Right lobe of liver (tissue), 6 donors: Measurements from ENCODE around the gene OR10G3. TPM values are rescaled to one million over a fixed set of nuclear protein-coding genes. Genes with fewer than 3 reads are reported as not detected.

ENCODE experiments used
- ATAC-seq, 4 donors: fragments of 200-7000 bp; cut with Tn5 transposase; one replicate each; pipeline ENCODE4 v1.9.1; 2020; ENCODE audit warnings: mild to moderate bottlenecking in 4 of 4, moderate library complexity in 4 of 4
- DNase-seq, 3 donors: peaks; one replicate each; pipeline ENCODE4 v3.0.0-alpha.2; 2020
- H3K27ac ChIP-seq, 3 donors: fragments of 200-600 bp; one replicate each; pipeline ENCODE4 v1.8.0; 2022
- H3K27me3 ChIP-seq, 2 donors: fragments of 200-600 bp; one replicate each; pipeline ENCODE4 v1.8.0; 2022
- H3K36me3 ChIP-seq, 4 donors: fragments of 200-600 bp; sonication (generic) in 1 of 4; one replicate each; pipeline versions ENCODE4 v1.5.1 to v1.8.0; 2017 to 2022; ENCODE audit warnings: control low read depth in 1 of 4
- H3K4me1 ChIP-seq, 4 donors: fragments of 200-600 bp; sonication (generic) in 1 of 4; one replicate each; pipeline versions ENCODE4 v1.5.1 to v1.8.0; 2017 to 2022; ENCODE audit warnings: control low read depth in 1 of 4
- H3K4me3 ChIP-seq, 3 donors: fragments of 200-600 bp; one replicate each; pipeline ENCODE4 v1.8.0; 2022
- H3K9me3 ChIP-seq, 4 donors: fragments of 200-600 bp; sonication (generic) in 1 of 4; one replicate each; pipeline versions ENCODE4 v1.5.1 to v1.8.0; 2017 to 2022; ENCODE audit warnings: control low read depth in 1 of 4
- POLR2A ChIP-seq: fragments of 450-650 bp; IDR thresholded peaks from one replicate; pipeline ENCODE4 v1.6.1; 2017; ENCODE audit warnings: antibody characterized with exemption, mild to moderate bottlenecking
- WGBS: methylation state at CpG from one replicate; pipeline ENCODE4 v1.1.6; 2018; ENCODE audit warnings: low coverage, low lambda C conversion rate; ENCODE audit not compliant: insufficient coverage; ENCODE audit errors: missing lambda C conversion rate; 5-methylcytosine and 5-hydroxymethylcytosine counted together
- intact Hi-C, 2 donors: fragments of 100-400 bp; cut with DNase I; formaldehyde crosslinking; loops; one replicate each; pipeline versions ENCODE4 v1.11.2 to v1.14.1; 2022
- total RNA-seq, 6 experiments: library from RNA; depleted of rRNA in 2 of 6; stranded (reverse); fragments of >200 nt in 2 of 6; fragmentation: NEBNext Ultra II Directional in 3 of 6; extraction: Animal tissue kit (Norgen Biotek cat#: 25700) in 3 of 6; gene quantifications; one replicate each; pipeline versions ENCODE4 v1.1.0 to v1.2.4, GENCODE V29; 2016 to 2023
- TF ChIP-seq, protein P1 (sequence below), 4 donors: fragments of 200-600 bp in 3 of 4; fragments of 450-650 bp in 1 of 4; IDR thresholded peaks; one replicate each; pipeline versions ENCODE4 v1.5.1 to v1.8.0; 2016 to 2022; ENCODE audit warnings: antibody characterized with exemption in 4 of 4, mild to moderate bottlenecking in 2 of 4
- donor health status: DM: no; HTN: yes; CAD: no.
- donor health status: DM: no; HTN: no; CAD: no.
- donor health status: DM: no; HTN: no; CAD: no.
- donor health status: DM: no; HTN: yes; CAD: no.
- donor health status: DM: no; HTN: yes; CAD: no.

OR10G3 gene
- total RNA-seq, 6 experiments from 2014 or later = not detected

DNA sequence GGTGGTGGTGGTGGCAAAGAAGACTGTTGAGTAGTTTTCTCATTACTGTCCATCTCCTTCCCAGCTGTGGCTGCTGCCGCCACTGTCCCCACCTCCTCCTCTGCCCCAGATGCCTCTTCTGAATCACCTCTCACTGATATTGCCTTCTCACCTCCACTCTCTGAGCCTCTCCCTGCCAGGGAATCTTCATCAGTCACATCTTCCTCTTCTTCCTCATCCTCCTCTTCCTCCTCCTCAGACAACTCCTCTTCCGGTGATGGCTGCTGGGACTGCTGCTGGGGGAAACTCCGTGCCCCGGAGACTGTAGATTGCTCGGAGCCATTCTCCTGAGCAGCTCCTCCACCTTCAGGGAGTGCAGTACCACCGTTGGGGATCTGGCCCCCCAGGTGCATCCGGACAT, 56.7 kb downstream of the OR10G3 start:
- TF ChIP-seq, protein P1, sequence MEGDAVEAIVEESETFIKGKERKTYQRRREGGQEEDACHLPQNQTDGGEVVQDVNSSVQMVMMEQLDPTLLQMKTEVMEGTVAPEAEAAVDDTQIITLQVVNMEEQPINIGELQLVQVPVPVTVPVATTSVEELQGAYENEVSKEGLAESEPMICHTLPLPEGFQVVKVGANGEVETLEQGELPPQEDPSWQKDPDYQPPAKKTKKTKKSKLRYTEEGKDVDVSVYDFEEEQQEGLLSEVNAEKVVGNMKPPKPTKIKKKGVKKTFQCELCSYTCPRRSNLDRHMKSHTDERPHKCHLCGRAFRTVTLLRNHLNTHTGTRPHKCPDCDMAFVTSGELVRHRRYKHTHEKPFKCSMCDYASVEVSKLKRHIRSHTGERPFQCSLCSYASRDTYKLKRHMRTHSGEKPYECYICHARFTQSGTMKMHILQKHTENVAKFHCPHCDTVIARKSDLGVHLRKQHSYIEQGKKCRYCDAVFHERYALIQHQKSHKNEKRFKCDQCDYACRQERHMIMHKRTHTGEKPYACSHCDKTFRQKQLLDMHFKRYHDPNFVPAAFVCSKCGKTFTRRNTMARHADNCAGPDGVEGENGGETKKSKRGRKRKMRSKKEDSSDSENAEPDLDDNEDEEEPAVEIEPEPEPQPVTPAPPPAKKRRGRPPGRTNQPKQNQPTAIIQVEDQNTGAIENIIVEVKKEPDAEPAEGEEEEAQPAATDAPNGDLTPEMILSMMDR (IDR thresholded peaks at IDR 0.05) = no peak
- TF ChIP-seq POLR2A = no peak
- ATAC-seq = no peak
- H3K27ac ChIP-seq = no peak overlapping the region
- H3K27me3 ChIP-seq = no peaks in the 10 kb centered on the region
- no peaks in the 10 kb centered on the region for H3K9me3 ChIP-seq
- H3K36me3 ChIP-seq = no peaks in the 10 kb centered on the region
- no peaks in the 10 kb centered on the region for H3K4me1 ChIP-seq
- intact Hi-C loops = no loop called here
- no peak for DNase-seq
- H3K4me3 ChIP-seq = no peak overlapping the region
- 50% methylated on average over 2 of the region's 7 CpGs for WGBS

DNA sequence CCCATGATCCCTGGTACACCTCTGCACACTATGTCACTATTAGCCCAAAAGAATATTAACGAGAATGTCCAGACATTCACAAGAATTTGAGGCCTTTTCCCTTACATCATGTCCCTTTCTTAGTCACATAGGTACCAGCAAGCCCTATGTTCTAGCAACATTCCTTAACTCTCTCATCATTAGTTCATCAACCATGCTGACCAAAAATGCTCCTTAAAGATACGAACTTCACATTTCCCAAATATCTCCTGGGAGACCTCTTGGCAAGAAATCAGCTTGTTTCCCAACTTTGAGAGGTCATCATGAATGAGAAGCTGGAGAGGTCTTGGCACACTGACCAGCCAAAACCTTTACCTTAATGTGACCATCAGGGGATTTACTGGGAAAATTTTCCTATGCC, 58.4 kb downstream of the OR10G3 start:
- TF ChIP-seq, protein P1 (IDR thresholded peaks at IDR 0.05) = no peak
- no peak for TF ChIP-seq POLR2A
- Histone ChIP-seq H3K27ac (no peak overlapping the region), H3K9me3 (no peaks in the 10 kb centered on the region), H3K36me3 (no peaks in the 10 kb centered on the region), H3K27me3 (no peaks in the 10 kb centered on the region), H3K4me1 (no peaks in the 10 kb centered on the region), H3K4me3 (no peak overlapping the region)
- ATAC-seq (no peak), DNase-seq (no peak)
- intact Hi-C loops = no loop called here
- 90% methylated on average over 2 of the region's 2 CpGs for WGBS

DNA sequence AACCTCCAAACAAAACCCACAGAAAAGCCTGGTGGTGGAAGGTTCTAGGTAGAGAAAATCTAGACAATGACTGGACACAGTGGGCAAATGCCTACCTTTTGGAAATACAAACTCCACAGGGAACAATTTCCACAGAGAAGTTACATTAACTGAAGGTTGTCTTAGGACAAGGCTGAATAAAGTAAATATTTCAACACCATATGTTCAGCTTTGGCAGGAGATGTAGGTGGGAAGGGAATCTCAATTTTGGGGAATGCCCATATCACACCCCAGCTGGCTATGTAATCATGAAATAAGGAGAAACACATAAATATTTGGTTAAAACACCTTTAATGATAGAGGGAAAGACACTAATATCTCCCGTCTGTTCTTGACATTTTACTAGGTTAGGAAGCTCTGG, 59.1 kb downstream of the OR10G3 start:
- no peaks in the 10 kb centered on the region for H3K9me3 ChIP-seq
- H3K4me1 ChIP-seq = no peaks in the 10 kb centered on the region
- no peaks in the 10 kb centered on the region for H3K27me3 ChIP-seq
- intact Hi-C loops = no loop called here
- H3K36me3 ChIP-seq = no peaks in the 10 kb centered on the region
- 50% methylated on average over 1 of the region's 1 CpG for WGBS
- ATAC-seq (peak in 2 of 4 donors; percentile 53 to 56), DNase-seq (no peak)
- TF ChIP-seq POLR2A = no peak
- TF ChIP-seq, protein P1 (IDR thresholded peaks at IDR 0.05) = no peak
- H3K4me3 ChIP-seq = no peak overlapping the region
- H3K27ac ChIP-seq = no peak overlapping the region

DNA sequence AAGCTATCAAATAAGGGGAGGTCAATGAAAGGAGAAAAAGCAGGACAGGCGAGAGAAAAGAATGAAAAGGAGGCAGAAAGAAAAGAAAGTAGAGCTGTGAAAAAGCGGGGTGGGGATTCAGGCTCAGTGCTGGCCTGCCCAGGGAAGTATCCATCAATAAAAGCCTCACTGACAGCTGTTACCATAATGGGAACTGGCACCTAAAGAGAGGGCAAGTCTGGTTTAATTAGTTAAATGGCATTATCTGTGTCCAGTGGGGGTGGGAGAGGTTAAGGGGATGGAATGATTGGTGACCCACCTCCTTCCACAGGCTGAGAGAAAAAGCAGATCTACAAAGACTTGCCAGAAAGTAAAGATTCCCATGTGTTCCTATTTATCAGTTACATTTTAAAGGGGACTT, 61.2 kb downstream of the OR10G3 start:
- no peak overlapping the region for H3K27ac ChIP-seq
- no peaks in the 10 kb centered on the region for H3K36me3 ChIP-seq
- no peaks in the 10 kb centered on the region for H3K9me3 ChIP-seq
- no peak for DNase-seq
- WGBS = 75% methylated on average over 2 of the region's 2 CpGs
- no peaks in the 10 kb centered on the region for H3K4me1 ChIP-seq
- no peak for ATAC-seq
- H3K27me3 ChIP-seq = no peaks in the 10 kb centered on the region
- intact Hi-C loops = no loop called here
- no peak overlapping the region for H3K4me3 ChIP-seq
- TF ChIP-seq, protein P1 (IDR thresholded peaks at IDR 0.05) = no peak
- no peak for TF ChIP-seq POLR2A

Other genes with a start within 250 kb of the OR10G3 start
- 10 to 100 TPM; 13.0 to 28.8 (median 19.5) TPM for gene SUPT16H, start 196.1 kb downstream of the OR10G3 start, total RNA-seq
- 10 to 100 TPM; 20.5 to 28.3 (median 24.8) TPM for gene CHD8, start 124.0 kb downstream of the OR10G3 start, total RNA-seq
- gene RAB2B, start 103.1 kb downstream of the OR10G3 start, total RNA-seq = 1 to 10 TPM; 6.8 to 9.4 (median 8.0) TPM
- 10 to 100 TPM; 19.9 to 37.0 (median 33.3) TPM for gene TOX4, start 102.9 kb downstream of the OR10G3 start, total RNA-seq
- 10 to 100 TPM; 14.7 to 26.7 (median 18.4) TPM for gene METTL3, start 68.7 kb downstream of the OR10G3 start, total RNA-seq
- 1 to 10 TPM in 2 of 6 experiments, under 1 TPM in 4; 0.40 to 2.9 (median 0.69) TPM for gene SALL2, start 53.7 kb downstream of the OR10G3 start, total RNA-seq
- gene OR10G2, start 54.9 kb upstream of the OR10G3 start, total RNA-seq = not detected
- not detected for gene OR4E2, start 73.8 kb upstream of the OR10G3 start, total RNA-seq
- gene OR4E1, start 93.7 kb upstream of the OR10G3 start, total RNA-seq = not detected